ENCODE data around the gene ASRGL1.

ASRGL1 gene

DNA sequence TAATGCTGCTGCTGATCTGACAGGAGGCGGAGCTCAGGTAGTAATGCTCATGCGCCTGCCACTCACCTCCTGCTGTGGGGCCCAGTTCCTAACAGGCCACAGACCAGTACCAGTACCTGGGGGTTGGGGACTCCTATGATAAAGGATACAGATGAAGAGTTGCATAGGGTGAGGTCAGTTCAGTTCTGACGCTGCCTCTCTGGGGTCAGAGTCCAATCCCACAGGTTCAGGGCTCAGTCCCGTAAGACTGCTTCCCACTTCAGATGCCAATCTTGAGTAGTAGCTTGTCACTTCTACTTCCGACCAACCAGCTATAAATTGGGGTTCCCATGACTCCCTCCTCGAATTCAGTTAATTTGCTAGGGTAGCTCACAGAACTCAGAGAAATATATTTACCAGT lies 8.6 kb downstream of the ASRGL1 start:
- no peak for TF ChIP-seq SIN3A (IDR thresholded peaks at IDR 0.05; ENCODE audit: borderline replicate concordance, insufficient read depth, low read length)
- no peak for TF ChIP-seq FOXP2 (optimal IDR thresholded peaks at IDR 0.05; ENCODE audit: borderline replicate concordance, extremely low read depth, extremely low read length, insufficient read depth)
- TF ChIP-seq REST (IDR thresholded peaks at IDR 0.05; ENCODE audit: insufficient read depth in 1 of 2, low read depth in 2 of 2, low read length in 2 of 2): no peak
- TF ChIP-seq TAF1 (IDR thresholded peaks at IDR 0.05; ENCODE audit: borderline replicate concordance, insufficient read depth, low read length): no peak
- TF ChIP-seq POLR2AphosphoS5 (IDR thresholded peaks at IDR 0.05; ENCODE audit: low read depth, low read length): no peak

DNA sequence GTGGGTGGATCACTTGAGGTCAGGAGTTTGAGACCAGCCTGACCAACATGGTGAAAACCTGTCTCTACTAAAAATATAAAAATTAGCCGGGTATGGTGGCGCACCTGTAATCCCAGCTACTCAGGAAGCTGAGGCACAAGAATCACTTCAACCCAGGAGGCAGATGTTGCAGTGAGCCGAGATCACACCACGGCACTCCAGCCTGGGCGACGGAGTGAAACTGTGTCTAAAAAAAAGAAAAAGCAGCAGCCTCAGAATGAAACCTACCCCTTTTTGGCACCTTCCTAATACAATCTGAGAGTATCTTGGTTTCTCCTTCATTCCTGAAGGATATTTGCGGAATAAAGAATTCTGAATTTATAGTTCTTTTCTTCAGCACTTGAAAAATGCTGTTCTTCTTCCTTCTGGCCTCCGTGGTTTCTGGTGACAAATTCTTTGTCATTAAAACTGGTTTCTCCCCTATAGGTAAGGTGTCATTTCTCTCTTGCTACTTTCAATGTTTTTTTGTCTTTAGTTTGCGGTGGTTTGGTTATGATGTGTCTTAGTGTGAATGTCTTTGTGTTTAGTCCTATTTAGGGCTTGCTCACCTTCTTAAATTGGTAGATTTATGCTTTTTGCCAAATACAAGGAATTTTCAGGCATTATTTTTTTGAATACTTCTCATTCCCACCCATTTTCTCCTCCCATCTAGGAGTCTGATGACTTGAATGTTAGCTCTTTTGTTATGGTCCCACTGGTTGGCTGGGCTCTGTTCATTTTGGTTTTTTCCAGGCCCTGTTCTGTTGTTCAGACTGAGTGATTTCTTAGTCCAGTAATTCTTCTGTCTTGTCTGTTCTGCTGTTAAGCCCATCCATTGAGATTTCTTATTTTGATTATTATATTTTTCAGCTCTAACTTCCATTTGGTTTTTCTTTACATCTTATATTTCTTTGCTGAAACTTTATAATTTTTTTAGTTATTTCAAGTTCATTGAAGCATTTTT lies 15.4 kb downstream of the ASRGL1 start:
- TF ChIP-seq TAF1 (IDR thresholded peaks at IDR 0.05; ENCODE audit: borderline replicate concordance, insufficient read depth, low read length) (no peak), POLR2AphosphoS5 (IDR thresholded peaks at IDR 0.05; ENCODE audit: low read depth, low read length) (no peak), FOXP2 (optimal IDR thresholded peaks at IDR 0.05; ENCODE audit: borderline replicate concordance, extremely low read depth, extremely low read length, insufficient read depth) (no peak), SIN3A (IDR thresholded peaks at IDR 0.05; ENCODE audit: borderline replicate concordance, insufficient read depth, low read length) (no peak), REST (IDR thresholded peaks at IDR 0.05; ENCODE audit: insufficient read depth in 1 of 2, low read depth in 2 of 2, low read length in 2 of 2) (no peak)

DNA sequence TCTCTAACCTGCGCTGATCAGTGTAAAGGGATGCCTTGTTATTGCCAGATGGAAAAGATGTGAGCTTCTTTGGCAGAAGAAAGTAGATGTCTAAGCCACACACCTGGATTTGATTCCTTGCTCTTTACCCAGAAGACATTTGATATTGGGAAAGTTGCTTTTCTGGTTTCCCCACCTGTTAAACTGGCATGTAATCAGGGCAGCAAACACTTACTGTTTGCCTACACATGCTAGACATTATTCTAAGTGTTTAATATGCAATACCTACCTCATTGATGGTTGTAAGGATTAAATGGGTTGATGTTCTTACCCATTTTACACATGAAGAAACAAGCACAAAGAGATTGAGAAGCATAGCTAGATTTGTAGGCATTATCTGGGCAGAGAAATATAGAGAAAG lies 16.6 kb downstream of the ASRGL1 start:
- TF ChIP-seq FOXP2 (optimal IDR thresholded peaks at IDR 0.05; ENCODE audit: borderline replicate concordance, extremely low read depth, extremely low read length, insufficient read depth) (no peak), REST (IDR thresholded peaks at IDR 0.05; ENCODE audit: insufficient read depth in 1 of 2, low read depth in 2 of 2, low read length in 2 of 2) (no peak), POLR2AphosphoS5 (IDR thresholded peaks at IDR 0.05; ENCODE audit: low read depth, low read length) (no peak), SIN3A (IDR thresholded peaks at IDR 0.05; ENCODE audit: borderline replicate concordance, insufficient read depth, low read length) (no peak), TAF1 (IDR thresholded peaks at IDR 0.05; ENCODE audit: borderline replicate concordance, insufficient read depth, low read length) (no peak)

DNA sequence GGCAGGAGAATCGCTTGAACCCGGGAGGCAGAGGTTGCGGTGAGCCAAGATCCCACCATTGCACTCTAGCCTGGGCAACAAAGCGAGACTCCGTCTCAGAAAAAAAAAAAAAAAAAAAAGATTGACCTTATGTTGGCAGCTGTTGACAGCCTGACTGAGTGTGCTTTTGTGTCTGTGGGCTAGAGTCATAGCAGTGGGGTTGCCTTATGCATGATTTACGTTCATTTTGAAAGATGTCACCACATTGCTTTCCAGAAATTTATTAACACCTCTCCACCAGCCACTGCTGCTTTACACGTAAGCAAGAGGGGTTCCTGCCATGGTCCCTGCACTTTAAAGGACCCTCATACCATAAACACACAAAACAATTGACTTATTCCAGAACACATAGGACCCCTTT lies 21.0 kb downstream of the ASRGL1 start:
- no peak for TF ChIP-seq REST (IDR thresholded peaks at IDR 0.05; ENCODE audit: insufficient read depth in 1 of 2, low read depth in 2 of 2, low read length in 2 of 2)
- TF ChIP-seq SIN3A (IDR thresholded peaks at IDR 0.05; ENCODE audit: borderline replicate concordance, insufficient read depth, low read length): no peak
- no peak for TF ChIP-seq FOXP2 (optimal IDR thresholded peaks at IDR 0.05; ENCODE audit: borderline replicate concordance, extremely low read depth, extremely low read length, insufficient read depth)
- no peak for TF ChIP-seq POLR2AphosphoS5 (IDR thresholded peaks at IDR 0.05; ENCODE audit: low read depth, low read length)
- no peak for TF ChIP-seq TAF1 (IDR thresholded peaks at IDR 0.05; ENCODE audit: borderline replicate concordance, insufficient read depth, low read length)

All from PFSK-1 (cell line).